Hepatocyte (in vitro differentiated cells): Measurements from ENCODE around the gene RALGAPB.

Experiments
- EZH2 ChIP-seq: fragments of 200-600 bp; sonication (generic); IDR thresholded peaks from 2 replicates; pipeline ENCODE4 v1.6.1; 2016; ENCODE audit warnings: antibody characterized with exemption, mild to moderate bottlenecking, borderline replicate concordance
- EZH2phosphoT487 ChIP-seq: fragments of 200-600 bp; sonication (generic); IDR thresholded peaks from one replicate; pipeline ENCODE4 v1.6.1; 2018; ENCODE audit warnings: antibody characterized with exemption, mild to moderate bottlenecking, low read depth, moderate library complexity; ENCODE audit not compliant: unreplicated experiment, severe bottlenecking
- TF ChIP-seq, protein P1 (sequence below): fragments of 200-600 bp; sonication (generic); IDR thresholded peaks from 2 replicates; pipeline ENCODE4 v1.5.1; 2016; ENCODE audit warnings: antibody characterized with exemption, mild to moderate bottlenecking; ENCODE audit not compliant: poor library complexity

DNA sequence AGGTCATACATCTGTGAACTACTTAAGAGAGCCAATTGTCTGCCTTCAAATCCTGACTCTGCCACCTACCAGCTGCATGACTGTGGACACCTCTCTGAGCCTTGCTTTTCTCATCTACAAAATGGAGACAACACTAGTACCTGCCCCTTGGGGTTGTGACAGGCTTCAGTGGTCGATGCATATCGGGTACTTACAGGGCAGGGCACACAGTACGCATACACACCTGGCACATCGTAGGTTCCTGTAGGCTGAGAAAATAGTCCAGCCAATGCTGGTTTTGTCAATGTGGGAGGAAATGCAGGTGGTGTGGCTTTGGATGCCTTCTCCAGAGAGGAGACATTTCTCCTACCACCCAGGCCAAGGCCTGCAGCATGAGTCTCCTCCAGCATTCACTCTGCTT is 110.7 kb downstream of the RALGAPB start:
- TF ChIP-seq, protein P1, sequence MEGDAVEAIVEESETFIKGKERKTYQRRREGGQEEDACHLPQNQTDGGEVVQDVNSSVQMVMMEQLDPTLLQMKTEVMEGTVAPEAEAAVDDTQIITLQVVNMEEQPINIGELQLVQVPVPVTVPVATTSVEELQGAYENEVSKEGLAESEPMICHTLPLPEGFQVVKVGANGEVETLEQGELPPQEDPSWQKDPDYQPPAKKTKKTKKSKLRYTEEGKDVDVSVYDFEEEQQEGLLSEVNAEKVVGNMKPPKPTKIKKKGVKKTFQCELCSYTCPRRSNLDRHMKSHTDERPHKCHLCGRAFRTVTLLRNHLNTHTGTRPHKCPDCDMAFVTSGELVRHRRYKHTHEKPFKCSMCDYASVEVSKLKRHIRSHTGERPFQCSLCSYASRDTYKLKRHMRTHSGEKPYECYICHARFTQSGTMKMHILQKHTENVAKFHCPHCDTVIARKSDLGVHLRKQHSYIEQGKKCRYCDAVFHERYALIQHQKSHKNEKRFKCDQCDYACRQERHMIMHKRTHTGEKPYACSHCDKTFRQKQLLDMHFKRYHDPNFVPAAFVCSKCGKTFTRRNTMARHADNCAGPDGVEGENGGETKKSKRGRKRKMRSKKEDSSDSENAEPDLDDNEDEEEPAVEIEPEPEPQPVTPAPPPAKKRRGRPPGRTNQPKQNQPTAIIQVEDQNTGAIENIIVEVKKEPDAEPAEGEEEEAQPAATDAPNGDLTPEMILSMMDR: no peak
- TF ChIP-seq EZH2 (no peak), EZH2phosphoT487 (no peak)
